ENCODE measurements around the gene ZNF496. TPM values are rescaled to one million over a fixed set of nuclear protein-coding genes. Genes with fewer than 3 reads are reported as not detected.
A peak's percentile ranks its signal among the peaks of the same experiment; 100 is the strongest.

ZNF496 gene
- polyA plus RNA-seq, 3 donors = 1.6 to 7.7 (median 2.4) TPM

GRCh38 chr1:247273013-247273412, 58.7 kb downstream of the ZNF496 start:
- TF ChIP-seq CTCF (IDR thresholded peaks at IDR 0.05) = no peak
- WGBS (ENCODE audit: insufficient coverage) = 88% methylated on average over 1 of the region's 1 CpG
- H3K36me3 ChIP-seq (replicated peaks in 1 of 2; ENCODE audit: control insufficient read depth in 1 of 2, insufficient read depth in 2 of 2, low read length in 2 of 2) = no peaks in the 10 kb centered on the region
- H3K79me2 ChIP-seq (ENCODE audit: insufficient read depth, low read length) = no peaks in the 10 kb centered on the region
- H3K4me3 ChIP-seq (replicated peaks in 1 of 3; ENCODE audit: low read depth in 2 of 3, low read length in 3 of 3) = no peak overlapping the region
- no peak for DNase-seq
- no peaks in the 10 kb centered on the region for H3K4me1 ChIP-seq (ENCODE audit: control insufficient read depth in 1 of 2, insufficient read depth in 2 of 2, low read length in 2 of 2)
- peaks cover 0 to 1% (median 1%) of the 10 kb centered on the region in 3 donors for H3K27me3 Mint-ChIP-seq (ENCODE audit: low read depth in 3 of 3)
- H3K9me3 Mint-ChIP-seq = peaks cover 14 to 37% (median 26%) of the 10 kb centered on the region in 7 donors
- H3K27ac Mint-ChIP-seq = peak overlapping the region in 1 of 7 donors; percentile 11
- no peak overlapping the region for H2AFZ ChIP-seq (ENCODE audit: insufficient read depth, low read depth, low read length, poor library complexity, severe bottlenecking)
- H3K9me3 ChIP-seq (replicated peaks in 1 of 2; ENCODE audit: control insufficient read depth in 1 of 2, insufficient read depth in 1 of 2, low read length in 2 of 2) = peaks cover 0 to 18% of the 10 kb centered on the region in 2 donors
- intact Hi-C loops (cut with micrococcal nuclease) = no loop called here
- H3K36me3 Mint-ChIP-seq = no peaks in the 10 kb centered on the region
- no peak overlapping the region for H3K27ac ChIP-seq (ENCODE audit: low read depth in 1 of 2, low read length in 2 of 2)
- no peaks in the 10 kb centered on the region for H4K20me1 ChIP-seq (ENCODE audit: insufficient read depth, low read length)
- no peaks in the 10 kb centered on the region for H3K4me1 Mint-ChIP-seq
- H3K4me2 ChIP-seq (replicated peaks; ENCODE audit: extremely low read depth, low read length, poor library complexity, severe bottlenecking) = no peak overlapping the region
- H3K9ac ChIP-seq (ENCODE audit: insufficient read depth, low read length, poor library complexity, severe bottlenecking) = no peak overlapping the region
- no peaks in the 10 kb centered on the region for H3K27me3 ChIP-seq (ENCODE audit: control insufficient read depth in 2 of 2, insufficient read depth in 2 of 2, low read length in 2 of 2)
- H3K4me3 Mint-ChIP-seq = no peak overlapping the region

- no peaks in the 10 kb centered on the region for H3K4me1 Mint-ChIP-seq
- no peaks in the 10 kb centered on the region for H4K20me1 ChIP-seq (ENCODE audit: insufficient read depth, low read length)
- no peaks in the 10 kb centered on the region for H3K36me3 Mint-ChIP-seq
- H3K9ac ChIP-seq (ENCODE audit: insufficient read depth, low read length, poor library complexity, severe bottlenecking) = no peak overlapping the region
- no peak for TF ChIP-seq CTCF (IDR thresholded peaks at IDR 0.05)
- H3K27me3 ChIP-seq (ENCODE audit: control insufficient read depth in 2 of 2, insufficient read depth in 2 of 2, low read length in 2 of 2) = no peaks in the 10 kb centered on the region
- no peak overlapping the region for H3K4me3 Mint-ChIP-seq
- no peak overlapping the region for H3K27ac Mint-ChIP-seq
- peaks cover 0 to 23% of the 10 kb centered on the region in 2 donors for H3K9me3 ChIP-seq (replicated peaks in 1 of 2; ENCODE audit: control insufficient read depth in 1 of 2, insufficient read depth in 1 of 2, low read length in 2 of 2)
- H3K27me3 Mint-ChIP-seq (ENCODE audit: low read depth in 3 of 3) = peaks cover 0 to 3% (median 2%) of the 10 kb centered on the region in 3 donors
- no peak overlapping the region for H3K4me3 ChIP-seq (replicated peaks in 1 of 3; ENCODE audit: low read depth in 2 of 3, low read length in 3 of 3)
- H2AFZ ChIP-seq (ENCODE audit: insufficient read depth, low read depth, low read length, poor library complexity, severe bottlenecking) = no peak overlapping the region
- WGBS (ENCODE audit: insufficient coverage) = no CpG with 5 or more reads among the region's 1 CpG
- intact Hi-C loops (cut with micrococcal nuclease) = no loop called here
- no peak overlapping the region for H3K4me2 ChIP-seq (replicated peaks; ENCODE audit: extremely low read depth, low read length, poor library complexity, severe bottlenecking)
- no peaks in the 10 kb centered on the region for H3K36me3 ChIP-seq (replicated peaks in 1 of 2; ENCODE audit: control insufficient read depth in 1 of 2, insufficient read depth in 2 of 2, low read length in 2 of 2)
- H3K27ac ChIP-seq (ENCODE audit: low read depth in 1 of 2, low read length in 2 of 2) = no peak overlapping the region
- H3K4me1 ChIP-seq (ENCODE audit: control insufficient read depth in 1 of 2, insufficient read depth in 2 of 2, low read length in 2 of 2) = no peaks in the 10 kb centered on the region
- no peaks in the 10 kb centered on the region for H3K79me2 ChIP-seq (ENCODE audit: insufficient read depth, low read length)
- no peak for DNase-seq
- peaks cover 15 to 36% (median 23%) of the 10 kb centered on the region in 7 donors for H3K9me3 Mint-ChIP-seq
Observed at GRCh38 chr1:247270003-247270402, 61.7 kb downstream of the ZNF496 start.

Measured in CD14-positive monocyte (primary cell).